SK-N-SH treated with all-trans-retinoic acid at 6 μM for 48 hours (cell line): Measurements from ENCODE around the gene RBFOX2.
A peak's percentile ranks its signal among the peaks of the same experiment; 100 is the strongest.

Experiments
- ATAC-seq: fragments of 200-7000 bp; cut with Tn5 transposase; 3 replicates; pipeline ENCODE4 v1.9.1; 2020; ENCODE audit warnings: mild to moderate bottlenecking, moderate library complexity
- ARNTL ChIP-seq: fragments of 450-650 bp; formaldehyde crosslinking; IDR thresholded peaks from 2 replicates; pipeline ENCODE4 v1.5.0; 2020; ENCODE audit warnings: low read depth, mild to moderate bottlenecking, moderate library complexity, borderline replicate concordance
- BACH2 ChIP-seq: fragments of 250-450 bp; sonication (Bioruptor Pico); IDR thresholded peaks from 2 replicates; pipeline ENCODE4 v1.9.0; 2021; ENCODE audit warnings: mild to moderate bottlenecking, borderline replicate concordance
- CREB5 ChIP-seq: fragments of 250-450 bp; sonication (Bioruptor Pico); IDR thresholded peaks from 2 replicates; pipeline ENCODE4 v1.5.1; 2020; ENCODE audit warnings: low read depth, mild to moderate bottlenecking, moderate library complexity
- CSDC2 ChIP-seq: fragments of 250-450 bp; sonication (Bioruptor Pico); IDR thresholded peaks from 2 replicates; pipeline ENCODE4 v1.5.0; 2020; ENCODE audit warnings: mild to moderate bottlenecking, moderate library complexity
- ESRRG ChIP-seq: fragments of 250-450 bp; sonication (Bioruptor Pico); IDR thresholded peaks from 2 replicates; pipeline ENCODE4 v1.6.1; 2021; ENCODE audit warnings: mild to moderate bottlenecking
- GLIS3 ChIP-seq: fragments of 250-450 bp; sonication (Bioruptor Pico); IDR thresholded peaks from 2 replicates; pipeline ENCODE4 v1.5.0; 2020; ENCODE audit warnings: mild to moderate bottlenecking, moderate library complexity
- ISL1 ChIP-seq: fragments of 250-450 bp; sonication (Bioruptor Pico); IDR thresholded peaks from 2 replicates; pipeline ENCODE4 v2.1.2; 2022; ENCODE audit warnings: mild to moderate bottlenecking, moderate library complexity
- OSR1 ChIP-seq: fragments of 250-450 bp; sonication (Bioruptor Pico); IDR thresholded peaks from 2 replicates; pipeline ENCODE4 v1.8.0; 2022; ENCODE audit warnings: moderate library complexity, mild to moderate bottlenecking, inconsistent platforms
- PATZ1 ChIP-seq: fragments of 250-450 bp; sonication (Bioruptor Pico); IDR thresholded peaks from 2 replicates; pipeline ENCODE4 v1.8.0; 2020; ENCODE audit warnings: mild to moderate bottlenecking, moderate library complexity, borderline replicate concordance
- POU6F1 ChIP-seq: fragments of 250-450 bp; sonication (Bioruptor Pico); IDR thresholded peaks from 2 replicates; pipeline ENCODE4 v1.8.0; 2021; ENCODE audit warnings: low read depth, mild to moderate bottlenecking, moderate library complexity, borderline replicate concordance
- PPARA ChIP-seq: fragments of 250-450 bp; sonication (Bioruptor Pico); IDR thresholded peaks from 2 replicates; pipeline ENCODE4 v1.5.0; 2020; ENCODE audit warnings: mild to moderate bottlenecking, borderline replicate concordance
- RARB ChIP-seq: fragments of 250-450 bp; sonication (Bioruptor Pico); IDR thresholded peaks from 2 replicates; pipeline ENCODE4 v1.8.0; 2021; ENCODE audit warnings: mild to moderate bottlenecking, moderate library complexity
- TCF4 ChIP-seq: fragments of 250-450 bp; sonication (Bioruptor Pico); IDR thresholded peaks from 2 replicates; pipeline ENCODE4 v1.8.0; 2021; ENCODE audit warnings: mild to moderate bottlenecking, moderate library complexity, borderline replicate concordance
- TOX ChIP-seq: fragments of 250-450 bp; sonication (Bioruptor Pico); IDR thresholded peaks from 2 replicates; pipeline ENCODE4 v1.8.0; 2021; ENCODE audit warnings: mild to moderate bottlenecking, moderate library complexity, borderline replicate concordance
- TSHZ2 ChIP-seq: fragments of 250-450 bp; sonication (Bioruptor Pico); IDR thresholded peaks from 2 replicates; pipeline ENCODE4 v1.5.0; 2020; ENCODE audit warnings: mild to moderate bottlenecking, moderate library complexity
- ZC3H10 ChIP-seq: fragments of 250-450 bp; sonication (Bioruptor Pico); IDR thresholded peaks from 2 replicates; pipeline ENCODE4 v1.5.1; 2021; ENCODE audit warnings: mild to moderate bottlenecking, moderate library complexity
- ZFP3 ChIP-seq: fragments of 250-450 bp; sonication (Bioruptor Pico); IDR thresholded peaks from 2 replicates; pipeline ENCODE4 v1.5.0; 2020; ENCODE audit warnings: mild to moderate bottlenecking, moderate library complexity
- ZFP30 ChIP-seq: fragments of 450-650 bp; formaldehyde crosslinking; IDR thresholded peaks from 2 replicates; pipeline ENCODE4 v1.5.0; 2022; ENCODE audit warnings: mild to moderate bottlenecking, moderate library complexity
- ZNF70 ChIP-seq: fragments of 450-650 bp; formaldehyde crosslinking; IDR thresholded peaks from 2 replicates; pipeline ENCODE4 v1.5.0; 2020; ENCODE audit warnings: mild to moderate bottlenecking, moderate library complexity
- ZNF8 ChIP-seq: fragments of 450-650 bp; formaldehyde crosslinking; IDR thresholded peaks from 2 replicates; pipeline ENCODE4 v1.5.0; 2020; ENCODE audit warnings: mild to moderate bottlenecking, moderate library complexity

RBFOX2 gene

GRCh38 chr22:35777335-35777975 is 251.2 kb downstream of the RBFOX2 start:
- peak; percentile 89 for ATAC-seq
- TF ChIP-seq PATZ1 (no peak), ZFP30 (CRISPR knock-in tag) (no peak), ESRRG (no peak)

GRCh38 chr22:35775339-35775738 is 253.3 kb downstream of the RBFOX2 start:
- TF ChIP-seq CREB5 (no peak), ZNF70 (CRISPR knock-in tag) (no peak), TCF4 (no peak), ZC3H10 (CRISPR knock-in tag) (no peak), CSDC2 (CRISPR knock-in tag) (no peak), ZNF8 (CRISPR knock-in tag) (no peak)
- no peak for ATAC-seq

- ATAC-seq: no peak
- TF ChIP-seq CREB5 (no peak), ZFP3 (CRISPR knock-in tag) (no peak), ESRRG (no peak), TSHZ2 (CRISPR knock-in tag) (no peak), ISL1 (CRISPR knock-in tag) (no peak), BACH2 (CRISPR knock-in tag) (no peak), TOX (no peak), ARNTL (CRISPR knock-in tag) (no peak), TCF4 (no peak), RARB (CRISPR knock-in tag) (no peak), CSDC2 (CRISPR knock-in tag) (no peak), GLIS3 (no peak), ZFP30 (CRISPR knock-in tag) (no peak), ZNF70 (CRISPR knock-in tag) (no peak), POU6F1 (CRISPR knock-in tag) (no peak), ZC3H10 (CRISPR knock-in tag) (no peak), PPARA (CRISPR knock-in tag) (no peak), OSR1 (CRISPR knock-in tag) (no peak)
These were observed 258.6 kb downstream of the RBFOX2 start for GRCh38 chr22:35769974-35770373.
